ENCODE results near the gene APEH. TPM values are rescaled to one million over a fixed set of nuclear protein-coding genes. Genes with fewer than 3 reads are reported as not detected.

The APEH gene
- total and polyA plus RNA-seq, 2 of the 13 experiments (the other 11 are each of a cell fraction or from before 2014, with no cell fraction given), result 116 to 130 TPM

DNA sequence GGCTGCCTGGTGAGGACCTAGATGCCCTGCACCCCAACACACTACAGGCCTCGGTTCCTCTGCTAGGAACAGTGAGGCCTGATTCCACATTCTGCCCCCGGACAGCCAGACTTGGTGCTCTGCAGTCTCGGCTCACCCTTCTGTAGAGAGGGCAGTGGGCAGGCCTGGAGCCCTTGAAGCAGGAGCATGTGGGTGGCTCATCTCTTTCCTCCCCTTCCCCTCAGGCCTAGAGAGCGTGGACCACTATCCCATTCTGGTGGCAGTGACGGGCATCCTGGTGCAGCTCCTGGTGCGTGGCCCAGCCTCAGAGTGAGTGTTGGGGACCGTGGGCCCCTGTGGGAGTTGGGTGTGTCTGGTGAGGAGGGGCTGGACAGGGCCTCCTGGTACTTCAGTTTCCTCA lies 42.0 kb downstream of the APEH start (continued):
- no peak for TF ChIP-seq MXD4 (CRISPR knock-in tag; IDR thresholded peaks at IDR 0.05)
- no peak for TF ChIP-seq SIX1 (CRISPR knock-in tag; IDR thresholded peaks at IDR 0.05; ENCODE audit: borderline replicate concordance)

DNA sequence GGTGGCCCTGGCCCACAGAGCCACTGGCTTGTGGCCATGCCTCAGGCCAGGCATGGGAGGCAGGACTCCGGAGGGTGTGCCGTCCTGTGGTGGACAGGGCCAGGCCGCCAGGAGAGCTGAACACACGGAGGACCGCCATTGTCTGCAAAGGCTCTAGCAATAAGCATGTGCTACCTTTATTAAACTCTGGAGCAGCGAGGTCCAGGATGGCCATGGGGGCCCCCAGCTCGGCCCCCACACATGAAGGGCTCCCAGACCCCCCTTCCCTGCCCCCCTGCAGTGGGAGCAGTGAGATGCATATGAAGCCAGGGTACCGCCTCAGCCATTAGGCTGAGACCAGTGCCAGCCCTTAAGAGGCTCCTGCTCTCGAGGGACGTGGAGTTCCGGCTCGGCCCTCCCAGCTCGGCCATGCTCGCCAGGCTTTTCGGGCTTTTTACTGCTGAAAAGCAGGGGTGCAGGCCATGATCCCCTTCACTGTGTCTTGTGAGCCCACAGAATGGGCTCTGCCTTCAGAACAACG lies 42.6 kb downstream of the APEH start:
- no peak for FAIRE-seq
- no peaks in the 10 kb centered on the region for H3K79me2 ChIP-seq (ENCODE audit: insufficient read depth, low read length)
- peaks cover 14 to 16% of the 10 kb centered on the region in 2 experiments; a peak in 4 of 5 replicates for H3K36me3 ChIP-seq (replicated peaks in 1 of 2; ENCODE audit: control insufficient read depth in 1 of 2, insufficient read depth in 2 of 2, low read length in 2 of 2)
- no peak overlapping the region for H3K27ac ChIP-seq (ENCODE audit: extremely low read length, insufficient read depth, low read length)
- 98% methylated on average over 9 of the region's 16 CpGs for WGBS (ENCODE audit: low lambda C conversion rate)
- POLR2A ChIA-PET, result no interaction called here
- H2AFZ ChIP-seq (ENCODE audit: low read length), result no peak overlapping the region
- H4K20me1 ChIP-seq (ENCODE audit: insufficient read depth, low read length), result no peaks in the 10 kb centered on the region
- no peak overlapping the region for H3K4me2 ChIP-seq (ENCODE audit: low read depth, low read length)
- no peak for ATAC-seq
- CTCF ChIA-PET (ENCODE audit: low intra/inter-chr PET ratio, low total read pairs), result no interaction called here
- BruUV-seq (replicated peaks), result no TSS peak
- H3K9me3 ChIP-seq (ENCODE audit: low read length), result no peaks in the 10 kb centered on the region
- H3K4me3 ChIP-seq (replicated peaks in 1 of 3; ENCODE audit: insufficient read depth in 1 of 3, low read depth in 2 of 3, low read length in 3 of 3), result no peak overlapping the region
- DNase-seq (ENCODE audit: low spot score), result no peak
- peaks cover 21% of the 10 kb centered on the region for H3K4me1 ChIP-seq (ENCODE audit: insufficient read depth, low read length)
- intact Hi-C loops (cut with micrococcal nuclease; ENCODE audit: unreplicated experiment), result no loop called here
- H3K27me3 ChIP-seq (ENCODE audit: control insufficient read depth in 1 of 2, insufficient read depth in 2 of 2, low read length in 2 of 2), result no peaks in the 10 kb centered on the region
- in situ Hi-C loops (cut with HindIII; ENCODE audit: extremely low pct_ligation_motif_present, low pct_unique_long_range_greater_than_20kb), result no loop called here
- H3K9ac ChIP-seq (ENCODE audit: insufficient read depth, low read depth, low read length), result no peak overlapping the region
- TF ChIP-seq ZFY (CRISPR knock-in tag; IDR thresholded peaks at IDR 0.05), result 0 out of 2 replicates have a peak, but pooled peaks have one; percentile 15
- no peak for TF ChIP-seq PHF21A (CRISPR knock-in tag; IDR thresholded peaks at IDR 0.05)

DNA sequence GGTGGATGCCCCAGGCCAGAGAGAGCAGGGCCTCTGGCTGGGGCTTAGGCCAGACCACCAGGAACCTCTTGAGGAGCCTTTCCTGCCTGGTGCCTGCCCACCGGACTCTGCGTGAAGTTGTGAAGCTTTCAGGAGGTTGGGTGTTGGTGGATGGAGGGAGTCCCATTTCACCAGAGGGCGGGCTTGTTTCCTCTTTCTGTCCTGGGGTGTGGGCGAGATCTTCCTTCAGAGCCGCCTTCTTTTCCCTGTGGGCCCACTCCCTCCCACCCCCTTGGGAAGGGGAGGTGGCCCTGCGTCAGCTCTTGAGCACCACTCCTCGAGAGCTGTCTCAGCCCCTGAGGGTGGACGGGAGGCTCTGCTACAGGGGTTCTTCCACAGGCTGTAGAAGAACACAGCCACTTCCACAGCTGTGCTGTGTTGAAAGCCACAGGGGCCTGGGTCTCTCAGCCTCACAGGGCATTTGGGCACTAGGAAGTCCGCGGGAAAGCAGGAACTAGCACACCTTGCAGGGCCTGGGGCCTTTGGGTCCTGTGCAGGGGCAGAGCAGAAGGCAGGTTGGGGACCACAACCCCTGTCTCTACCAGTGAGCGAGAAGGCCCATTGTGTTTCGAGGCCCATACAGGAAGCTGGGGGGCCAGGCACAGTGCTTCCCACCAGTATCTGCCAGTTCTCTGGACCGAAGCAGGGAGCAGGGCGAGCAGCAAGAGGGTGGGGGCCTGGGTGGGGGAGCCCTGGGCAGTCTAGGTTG lies 43.2 kb downstream of the APEH start:
- POLR2A ChIA-PET, result no interaction called here

More for the DNA sequence above, 43.2 kb downstream of the APEH start:
- peak; percentile 3 for TF ChIP-seq ZC3H13 (CRISPR knock-in tag; IDR thresholded peaks at IDR 0.05)
- no peak for TF ChIP-seq ZNF737 (CRISPR knock-in tag; IDR thresholded peaks at IDR 0.05; ENCODE audit: borderline replicate concordance)
- Histone ChIP-seq H3K79me2 (ENCODE audit: insufficient read depth, low read length) (peaks cover 2% of the 10 kb centered on the region), H3K4me3 (replicated peaks in 1 of 3; ENCODE audit: insufficient read depth in 1 of 3, low read depth in 2 of 3, low read length in 3 of 3) (no peak overlapping the region), H3K9ac (ENCODE audit: insufficient read depth, low read depth, low read length) (no peak overlapping the region), H3K27ac (ENCODE audit: extremely low read length, insufficient read depth, low read length) (no peak overlapping the region), H3K27me3 (ENCODE audit: control insufficient read depth in 1 of 2, insufficient read depth in 2 of 2, low read length in 2 of 2) (no peaks in the 10 kb centered on the region), H4K20me1 (ENCODE audit: insufficient read depth, low read length) (no peaks in the 10 kb centered on the region), H3K9me3 (ENCODE audit: low read length) (no peaks in the 10 kb centered on the region), H3K4me1 (ENCODE audit: insufficient read depth, low read length) (peaks cover 16% of the 10 kb centered on the region), H3K36me3 (replicated peaks in 1 of 2; ENCODE audit: control insufficient read depth in 1 of 2, insufficient read depth in 2 of 2, low read length in 2 of 2) (peaks cover 18% of the 10 kb centered on the region in 2 experiments; a peak in 4 of 5 replicates), H2AFZ (ENCODE audit: low read length) (no peak overlapping the region), H3K4me2 (ENCODE audit: low read depth, low read length) (no peak overlapping the region)
- intact Hi-C loops (cut with micrococcal nuclease; ENCODE audit: unreplicated experiment), result no loop called here
- no peak for DNase-seq (ENCODE audit: low spot score)
- no TSS peak for BruUV-seq (replicated peaks)
- WGBS (ENCODE audit: low lambda C conversion rate), result 95% methylated on average over 10 of the region's 14 CpGs
- no peak for ATAC-seq
- in situ Hi-C loops (cut with HindIII; ENCODE audit: extremely low pct_ligation_motif_present, low pct_unique_long_range_greater_than_20kb), result no loop called here
- CTCF ChIA-PET (ENCODE audit: low intra/inter-chr PET ratio, low total read pairs), result no interaction called here
- no peak for FAIRE-seq
